GM12875 (cell line): Measurements from ENCODE around the gene RITA1.
A peak's percentile ranks its signal among the peaks of the same experiment; 100 is the strongest.

ENCODE experiments used
- H3K4me3 ChIP-seq: one replicate; pipeline ENCODE4 v1.5.1; 2011; ENCODE audit warnings: low read depth, low read length, control low read depth
- CTCF ChIP-seq: IDR thresholded peaks from 2 replicates; pipeline ENCODE4 v1.5.1; 2011; ENCODE audit warnings: low read depth, mild to moderate bottlenecking, control low read depth, inconsistent platforms, low read length, moderate library complexity, borderline replicate concordance; ENCODE audit not compliant: insufficient read depth

The RITA1 gene

DNA sequence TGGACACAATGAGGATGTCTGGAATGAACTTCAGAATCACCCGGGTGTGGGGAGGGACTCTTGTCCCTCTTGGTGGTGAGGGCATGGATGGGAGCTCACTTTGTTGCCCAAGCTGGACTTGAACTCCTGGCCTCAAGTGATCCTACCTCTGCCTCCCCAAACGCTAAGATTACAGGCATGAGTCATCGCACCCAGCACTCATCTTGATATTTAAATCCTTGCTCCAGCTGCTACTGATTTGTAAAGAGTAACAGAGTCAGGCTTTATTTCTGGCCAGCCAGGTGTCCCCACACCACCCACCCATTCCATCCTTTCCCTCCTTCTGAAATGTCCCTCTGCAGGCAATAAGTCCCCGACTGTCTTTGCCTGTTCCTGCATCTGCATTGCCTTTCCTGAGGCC, 5.2 kb upstream of the RITA1 start:
- no peak for TF ChIP-seq CTCF

DNA sequence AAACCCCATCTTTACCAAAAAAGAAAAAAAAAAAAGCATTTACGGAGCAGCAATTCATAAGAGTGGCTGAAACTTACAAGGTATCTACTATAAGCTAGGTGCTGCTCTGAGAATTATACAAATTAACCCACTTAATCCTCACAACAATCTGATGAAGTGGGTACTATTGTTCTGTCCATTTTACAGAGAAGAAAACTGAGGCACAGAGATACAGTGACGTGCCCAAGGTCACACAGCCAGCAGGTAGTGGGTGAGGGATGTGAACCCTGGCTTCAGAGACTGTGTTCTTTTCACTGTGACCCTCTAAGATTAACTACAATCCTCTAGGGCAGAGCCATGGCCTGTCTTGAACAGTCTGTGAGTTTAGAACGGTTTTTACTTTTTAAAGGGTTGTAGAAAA, 3.5 kb upstream of the RITA1 start:
- H3K4me3 ChIP-seq: no peak overlapping the region
- TF ChIP-seq CTCF: no peak

More for the DNA sequence above, 5.2 kb upstream of the RITA1 start:
- no peak overlapping the region for H3K4me3 ChIP-seq

GRCh38 chr12:113183030-113183589, 2.4 kb upstream of the RITA1 start:
- no peak for TF ChIP-seq CTCF
- H3K4me3 ChIP-seq: no peak overlapping the region

DNA sequence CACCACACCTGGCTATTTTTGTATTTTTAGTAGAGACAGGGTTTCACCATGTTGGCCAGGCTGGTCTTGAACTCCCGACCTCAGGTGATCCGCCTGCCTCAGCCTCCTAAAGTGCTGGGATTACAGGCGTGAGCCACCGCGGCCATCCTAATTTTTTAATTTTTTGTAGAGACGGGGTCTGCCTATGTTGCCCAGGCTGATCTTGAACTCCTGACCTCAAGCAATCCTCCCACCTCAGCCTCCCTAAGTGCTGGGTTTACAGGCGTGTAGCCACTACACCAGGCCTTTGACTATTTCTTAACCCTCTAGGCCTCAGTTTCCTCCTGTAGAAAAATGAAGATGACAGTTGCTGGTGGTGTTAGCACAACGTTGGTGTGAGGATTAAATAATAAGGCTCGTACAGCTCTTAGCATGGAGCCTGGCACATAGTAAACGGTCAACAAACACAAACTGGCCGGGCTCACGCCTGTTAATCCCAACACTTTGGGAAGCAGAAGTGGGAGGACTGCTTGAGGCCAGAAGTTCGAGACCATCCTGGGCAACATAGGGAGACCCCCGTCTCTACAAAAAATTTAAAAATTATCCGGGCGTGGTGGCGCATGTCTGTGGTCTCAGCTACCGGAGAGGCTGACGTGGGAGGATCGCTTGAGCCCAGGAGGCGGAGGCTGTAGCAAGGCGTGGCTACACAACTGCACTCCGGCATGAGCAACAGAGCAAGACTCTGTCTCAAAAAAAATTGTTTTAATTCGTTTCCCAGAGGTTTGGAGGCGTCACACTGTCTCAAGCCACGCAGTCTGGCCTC, 1.2 kb upstream of the RITA1 start:
- no peak for TF ChIP-seq CTCF
- peak overlapping the region; percentile 96 for H3K4me3 ChIP-seq

DNA sequence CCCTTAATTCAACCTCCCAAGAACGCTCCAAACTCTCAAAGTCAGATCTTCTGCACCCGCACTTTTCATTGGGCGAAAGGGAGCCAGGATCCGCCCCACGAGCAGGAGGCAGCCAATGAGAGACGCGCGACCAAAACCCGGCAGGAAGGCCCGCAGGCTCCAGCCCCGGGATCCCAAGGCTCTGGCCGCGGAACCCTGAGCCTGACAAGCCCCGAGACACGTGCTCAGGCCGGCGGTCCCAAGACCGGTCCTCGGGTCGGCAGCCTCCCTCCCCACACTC, 681 bp upstream of the RITA1 start:
- peak overlapping the region; percentile 96 for H3K4me3 ChIP-seq
- TF ChIP-seq CTCF: no peak

DNA sequence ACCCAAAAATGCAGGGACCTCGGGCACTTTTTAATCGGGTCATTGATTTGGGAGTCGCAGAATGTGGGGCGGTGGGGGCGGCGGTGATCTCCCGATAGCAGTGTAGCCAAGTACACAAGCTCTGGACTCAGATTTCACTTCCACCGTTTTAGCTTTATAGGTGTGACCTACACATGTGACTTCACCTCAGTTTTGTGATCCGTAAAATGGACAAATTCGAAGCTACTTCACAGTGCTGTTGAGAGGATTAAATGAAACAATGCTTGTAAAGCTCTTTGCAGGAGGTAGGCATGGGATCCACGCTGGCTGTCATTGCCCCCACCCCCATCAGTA, 478 bp downstream of the RITA1 start:
- no peak for TF ChIP-seq CTCF
- peak overlapping the region; percentile 96 for H3K4me3 ChIP-seq

- TF ChIP-seq CTCF: no peak
- peak overlapping the region; percentile 96 for H3K4me3 ChIP-seq
These were observed 1.3 kb downstream of the RITA1 start for GRCh38 chr12:113186666-113187325.
